ENCODE data around the gene INAVA. TPM values are rescaled to one million over a fixed set of nuclear protein-coding genes. Genes with fewer than 3 reads are reported as not detected.

INAVA gene
- total RNA-seq, 1 donor from 2014 or later, result 9.0 TPM

DNA sequence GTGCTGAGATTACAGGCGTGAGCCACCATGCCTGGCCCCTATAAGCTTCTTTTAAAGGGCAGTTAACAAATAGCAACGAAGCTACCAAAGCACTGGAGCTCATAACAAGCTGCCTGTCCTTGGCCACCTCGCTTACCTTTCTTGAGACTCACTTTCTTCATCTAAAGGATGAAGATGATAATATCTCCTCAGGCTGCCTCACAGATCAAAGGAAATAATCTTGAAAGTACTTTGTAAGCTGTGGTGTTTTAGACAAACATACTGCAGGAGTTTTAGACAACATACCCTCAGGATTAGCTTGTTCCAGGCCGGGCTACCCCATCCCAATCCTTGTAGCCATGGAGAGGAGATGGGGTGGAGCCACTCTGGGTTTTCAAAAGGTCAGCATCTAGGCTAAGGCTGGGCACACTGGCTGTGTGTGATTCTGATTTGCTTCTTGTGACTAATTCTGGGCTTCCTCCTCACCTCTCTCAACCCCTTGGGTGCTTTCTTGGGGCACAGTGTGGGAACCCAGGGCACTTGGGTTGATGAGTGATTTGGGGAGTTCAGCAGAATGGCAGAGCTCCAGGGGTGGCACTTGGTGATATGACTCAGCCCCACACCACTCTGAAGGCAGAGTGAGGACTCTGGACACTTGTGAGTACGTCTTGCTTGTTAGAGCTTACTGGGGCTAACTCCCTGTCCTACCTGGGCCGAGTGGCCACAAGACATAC, 16.7 kb upstream of the INAVA start:
- H3K36me3 ChIP-seq, result no peaks in the 10 kb centered on the region
- DNase-seq (no peak), ATAC-seq (no peak)
- intact Hi-C loops (cut with DNase I), result no loop called here
- no peak for TF ChIP-seq CTCF (IDR thresholded peaks at IDR 0.05)
- H3K27ac ChIP-seq, result no peak overlapping the region
- peaks cover 34% of the 10 kb centered on the region for H3K27me3 ChIP-seq
- peaks cover 9% of the 10 kb centered on the region for H3K4me1 ChIP-seq
- no peak overlapping the region for H3K4me3 ChIP-seq
- no peaks in the 10 kb centered on the region for H3K9me3 ChIP-seq

- H3K27ac ChIP-seq, result no peak overlapping the region
- no peak for ATAC-seq
- H3K36me3 ChIP-seq, result no peaks in the 10 kb centered on the region
- peaks cover 13% of the 10 kb centered on the region for H3K27me3 ChIP-seq
- no peaks in the 10 kb centered on the region for H3K9me3 ChIP-seq
- no peaks in the 10 kb centered on the region for H3K4me1 ChIP-seq
- no peak for TF ChIP-seq CTCF (IDR thresholded peaks at IDR 0.05)
- DNase-seq, result no peak
- intact Hi-C loops (cut with DNase I), result no loop called here
- H3K4me3 ChIP-seq, result no peak overlapping the region
These were observed 14.5 kb upstream of the INAVA start for GRCh38 chr1:200880212-200880611.

GRCh38 chr1:200883118-200883517, 11.6 kb upstream of the INAVA start:
- Histone ChIP-seq H3K9me3 (no peaks in the 10 kb centered on the region), H3K4me3 (no peak overlapping the region), H3K27me3 (no peaks in the 10 kb centered on the region), H3K27ac (no peak overlapping the region), H3K36me3 (no peaks in the 10 kb centered on the region), H3K4me1 (no peaks in the 10 kb centered on the region)
- intact Hi-C loops (cut with DNase I), result no loop called here
- ATAC-seq (no peak), DNase-seq (no peak)
- no peak for TF ChIP-seq CTCF (IDR thresholded peaks at IDR 0.05)

GRCh38 chr1:200885623-200886402, 8.9 kb upstream of the INAVA start:
- Histone ChIP-seq H3K4me1 (peaks cover 9% of the 10 kb centered on the region), H3K27me3 (peaks cover 13% of the 10 kb centered on the region), H3K27ac (no peak overlapping the region), H3K9me3 (no peaks in the 10 kb centered on the region), H3K4me3 (no peak overlapping the region), H3K36me3 (no peaks in the 10 kb centered on the region)
- TF ChIP-seq CTCF (IDR thresholded peaks at IDR 0.05), result no peak
- intact Hi-C loops (cut with DNase I), result no loop called here
- no peak for ATAC-seq
- no peak for DNase-seq

GRCh38 chr1:200886594-200886993, 8.1 kb upstream of the INAVA start:
- no peaks in the 10 kb centered on the region for H3K36me3 ChIP-seq
- no peak overlapping the region for H3K4me3 ChIP-seq
- intact Hi-C loops (cut with DNase I), result no loop called here
- peaks cover 17% of the 10 kb centered on the region for H3K4me1 ChIP-seq
- ATAC-seq (no peak), DNase-seq (no peak)
- peaks cover 20% of the 10 kb centered on the region for H3K27me3 ChIP-seq
- H3K27ac ChIP-seq, result no peak overlapping the region
- H3K9me3 ChIP-seq, result no peaks in the 10 kb centered on the region
- no peak for TF ChIP-seq CTCF (IDR thresholded peaks at IDR 0.05)

Data from upper lobe of right lung (tissue), 1 donor.